ENCODE data around the gene SPRING1.

SPRING1 gene

DNA sequence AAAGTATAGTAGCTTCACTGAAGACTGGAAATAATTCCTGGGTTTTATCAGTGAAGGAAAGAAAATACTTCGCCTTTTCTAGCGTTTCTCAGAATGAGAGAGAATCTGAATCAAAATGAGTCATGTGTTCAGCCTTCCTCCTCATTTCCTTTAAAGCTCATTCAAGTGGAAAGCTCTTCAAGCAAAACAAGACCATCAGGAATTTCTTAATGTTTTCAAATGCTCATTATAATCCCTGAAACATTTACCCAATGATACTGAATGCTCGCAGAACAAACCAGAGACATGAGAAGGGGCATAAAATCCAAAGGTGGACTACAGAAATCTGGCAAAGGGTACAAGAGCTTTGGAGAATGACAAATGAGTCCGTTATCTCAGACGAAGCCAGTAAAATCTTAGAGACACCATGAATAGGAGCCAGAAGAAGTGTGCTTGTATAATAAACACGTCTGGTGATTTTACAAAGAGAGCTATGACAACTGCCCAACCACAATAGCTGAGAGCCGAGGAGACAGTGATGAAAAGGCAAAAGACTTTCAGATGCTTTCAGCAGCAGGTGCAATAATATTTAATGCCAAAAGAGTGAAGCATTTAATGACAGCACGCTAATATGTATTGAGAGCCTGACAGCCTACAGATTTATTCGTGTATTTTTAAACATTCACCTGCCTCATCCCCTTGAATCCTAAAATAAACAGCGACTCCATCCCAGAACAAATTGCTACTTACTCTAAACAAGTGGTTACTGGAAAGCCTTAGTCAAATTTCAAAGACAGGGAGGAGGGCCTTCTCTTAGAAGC is 19.0 kb downstream of the SPRING1 start:
- Histone ChIP-seq H3K4me1 (ENCODE audit: control insufficient read depth, insufficient read depth, low read length) (peaks cover 34% of the 10 kb centered on the region), H3K9me3 (ENCODE audit: control insufficient read depth, insufficient read depth, low read depth, low read length) (no peaks in the 10 kb centered on the region), H3K36me3 (ENCODE audit: control insufficient read depth in 2 of 2, insufficient read depth in 1 of 2, low read length in 2 of 2) (peaks cover 0 to 18% of the 10 kb centered on the region in 2 experiments; a peak in 1 of 3 replicates), H3K4me3 (ENCODE audit: low read depth, low read length) (no peak overlapping the region), H3K27ac (ENCODE audit: extremely low read depth, low read depth, low read length) (peak overlapping the region; percentile 85)
- CTCF ChIA-PET = interaction anchor here (1.0 to 2.5 kb wide), 4 partner anchors 8 to 15 kb away, joined by 3 to 16 read pairs (median 4); no protein-coding TSS in a partner anchor
- POLR2A ChIA-PET = interaction anchor here (1.2 to 1.9 kb wide), 3 partner anchors 8 to 19 kb away, joined by 3 to 6 read pairs (median 6); partner anchors contain the start of genes RNFT2 and SPRING1
- TF ChIP-seq, protein P1, sequence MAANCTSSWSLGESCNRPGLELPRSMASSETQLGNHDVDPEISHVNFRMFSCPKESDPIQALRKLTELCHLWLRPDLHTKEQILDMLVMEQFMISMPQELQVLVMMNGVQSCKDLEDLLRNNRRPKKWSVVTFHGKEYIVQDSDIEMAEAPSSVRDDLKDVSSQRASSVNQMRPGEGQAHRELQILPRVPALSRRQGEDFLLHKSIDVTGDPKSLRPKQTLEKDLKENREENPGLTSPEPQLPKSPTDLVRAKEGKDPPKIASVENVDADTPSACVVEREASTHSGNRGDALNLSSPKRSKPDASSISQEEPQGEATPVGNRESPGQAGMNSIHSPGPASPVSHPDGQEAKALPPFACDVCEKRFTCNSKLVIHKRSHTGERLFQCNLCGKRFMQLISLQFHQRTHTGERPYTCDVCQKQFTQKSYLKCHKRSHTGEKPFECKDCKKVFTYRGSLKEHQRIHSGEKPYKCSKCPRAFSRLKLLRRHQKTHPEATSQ (tag by site-specific recombination; IDR thresholded peaks at IDR 0.05) = no peak
- TF ChIP-seq ZNF211 (tag by site-specific recombination; IDR thresholded peaks at IDR 0.05; ENCODE audit: low read depth) = no peak
- 0 out of 2 replicates have a peak, but pooled peaks have one; percentile 6 for TF ChIP-seq ZNF664 (tag by site-specific recombination; IDR thresholded peaks at IDR 0.05)
- TF ChIP-seq GLIS2 (tag by site-specific recombination; IDR thresholded peaks at IDR 0.05) = no peak
- TF ChIP-seq HOXA7 (CRISPR knock-in tag; IDR thresholded peaks at IDR 0.05; ENCODE audit: borderline replicate concordance) = no peak
- peak; percentile 99 for TF ChIP-seq OSR2 (tag by site-specific recombination; IDR thresholded peaks at IDR 0.05)
- no peak for TF ChIP-seq ZNF510 (tag by site-specific recombination; IDR thresholded peaks at IDR 0.05; ENCODE audit: insufficient replicate concordance)
- TF ChIP-seq, protein P2, sequence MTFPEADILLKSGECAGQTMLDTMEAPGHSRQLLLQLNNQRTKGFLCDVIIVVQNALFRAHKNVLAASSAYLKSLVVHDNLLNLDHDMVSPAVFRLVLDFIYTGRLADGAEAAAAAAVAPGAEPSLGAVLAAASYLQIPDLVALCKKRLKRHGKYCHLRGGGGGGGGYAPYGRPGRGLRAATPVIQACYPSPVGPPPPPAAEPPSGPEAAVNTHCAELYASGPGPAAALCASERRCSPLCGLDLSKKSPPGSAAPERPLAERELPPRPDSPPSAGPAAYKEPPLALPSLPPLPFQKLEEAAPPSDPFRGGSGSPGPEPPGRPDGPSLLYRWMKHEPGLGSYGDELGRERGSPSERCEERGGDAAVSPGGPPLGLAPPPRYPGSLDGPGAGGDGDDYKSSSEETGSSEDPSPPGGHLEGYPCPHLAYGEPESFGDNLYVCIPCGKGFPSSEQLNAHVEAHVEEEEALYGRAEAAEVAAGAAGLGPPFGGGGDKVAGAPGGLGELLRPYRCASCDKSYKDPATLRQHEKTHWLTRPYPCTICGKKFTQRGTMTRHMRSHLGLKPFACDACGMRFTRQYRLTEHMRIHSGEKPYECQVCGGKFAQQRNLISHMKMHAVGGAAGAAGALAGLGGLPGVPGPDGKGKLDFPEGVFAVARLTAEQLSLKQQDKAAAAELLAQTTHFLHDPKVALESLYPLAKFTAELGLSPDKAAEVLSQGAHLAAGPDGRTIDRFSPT (tag by site-specific recombination; IDR thresholded peaks at IDR 0.05) = peak; percentile 76
- no peak for TF ChIP-seq ZBTB7A (tag by site-specific recombination; IDR thresholded peaks at IDR 0.05; ENCODE audit: low read depth)
- TF ChIP-seq ZNF777 (tag by site-specific recombination; IDR thresholded peaks at IDR 0.05; ENCODE audit: borderline replicate concordance) = no peak
- peak; percentile 85 for TF ChIP-seq TCF7L2 (IDR thresholded peaks at IDR 0.05; ENCODE audit: borderline replicate concordance, low read depth, low read length)
- no peak for TF ChIP-seq ZIC2 (tag by site-specific recombination; IDR thresholded peaks at IDR 0.05)
- no peak for TF ChIP-seq ZNF157 (tag by site-specific recombination; IDR thresholded peaks at IDR 0.05)
- TF ChIP-seq ZNF629 (tag by site-specific recombination; IDR thresholded peaks at IDR 0.05) = peak; percentile 84
- TF ChIP-seq, protein P3, sequence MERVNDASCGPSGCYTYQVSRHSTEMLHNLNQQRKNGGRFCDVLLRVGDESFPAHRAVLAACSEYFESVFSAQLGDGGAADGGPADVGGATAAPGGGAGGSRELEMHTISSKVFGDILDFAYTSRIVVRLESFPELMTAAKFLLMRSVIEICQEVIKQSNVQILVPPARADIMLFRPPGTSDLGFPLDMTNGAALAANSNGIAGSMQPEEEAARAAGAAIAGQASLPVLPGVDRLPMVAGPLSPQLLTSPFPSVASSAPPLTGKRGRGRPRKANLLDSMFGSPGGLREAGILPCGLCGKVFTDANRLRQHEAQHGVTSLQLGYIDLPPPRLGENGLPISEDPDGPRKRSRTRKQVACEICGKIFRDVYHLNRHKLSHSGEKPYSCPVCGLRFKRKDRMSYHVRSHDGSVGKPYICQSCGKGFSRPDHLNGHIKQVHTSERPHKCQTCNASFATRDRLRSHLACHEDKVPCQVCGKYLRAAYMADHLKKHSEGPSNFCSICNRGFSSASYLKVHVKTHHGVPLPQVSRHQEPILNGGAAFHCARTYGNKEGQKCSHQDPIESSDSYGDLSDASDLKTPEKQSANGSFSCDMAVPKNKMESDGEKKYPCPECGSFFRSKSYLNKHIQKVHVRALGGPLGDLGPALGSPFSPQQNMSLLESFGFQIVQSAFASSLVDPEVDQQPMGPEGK (tag by site-specific recombination; IDR thresholded peaks at IDR 0.05) = peak; percentile 71; the same call in 1 of the 2 replicates
- TF ChIP-seq REPIN1 (tag by site-specific recombination; IDR thresholded peaks at IDR 0.05; ENCODE audit: low read depth) = no peak
- no peak for TF ChIP-seq ZNF37A (tag by site-specific recombination; IDR thresholded peaks at IDR 0.05)
- TF ChIP-seq ZNF350 (tag by site-specific recombination; IDR thresholded peaks at IDR 0.05) = no peak
- TF ChIP-seq ZNF140 (tag by site-specific recombination; IDR thresholded peaks at IDR 0.05) = no peak
- TF ChIP-seq, protein P4, sequence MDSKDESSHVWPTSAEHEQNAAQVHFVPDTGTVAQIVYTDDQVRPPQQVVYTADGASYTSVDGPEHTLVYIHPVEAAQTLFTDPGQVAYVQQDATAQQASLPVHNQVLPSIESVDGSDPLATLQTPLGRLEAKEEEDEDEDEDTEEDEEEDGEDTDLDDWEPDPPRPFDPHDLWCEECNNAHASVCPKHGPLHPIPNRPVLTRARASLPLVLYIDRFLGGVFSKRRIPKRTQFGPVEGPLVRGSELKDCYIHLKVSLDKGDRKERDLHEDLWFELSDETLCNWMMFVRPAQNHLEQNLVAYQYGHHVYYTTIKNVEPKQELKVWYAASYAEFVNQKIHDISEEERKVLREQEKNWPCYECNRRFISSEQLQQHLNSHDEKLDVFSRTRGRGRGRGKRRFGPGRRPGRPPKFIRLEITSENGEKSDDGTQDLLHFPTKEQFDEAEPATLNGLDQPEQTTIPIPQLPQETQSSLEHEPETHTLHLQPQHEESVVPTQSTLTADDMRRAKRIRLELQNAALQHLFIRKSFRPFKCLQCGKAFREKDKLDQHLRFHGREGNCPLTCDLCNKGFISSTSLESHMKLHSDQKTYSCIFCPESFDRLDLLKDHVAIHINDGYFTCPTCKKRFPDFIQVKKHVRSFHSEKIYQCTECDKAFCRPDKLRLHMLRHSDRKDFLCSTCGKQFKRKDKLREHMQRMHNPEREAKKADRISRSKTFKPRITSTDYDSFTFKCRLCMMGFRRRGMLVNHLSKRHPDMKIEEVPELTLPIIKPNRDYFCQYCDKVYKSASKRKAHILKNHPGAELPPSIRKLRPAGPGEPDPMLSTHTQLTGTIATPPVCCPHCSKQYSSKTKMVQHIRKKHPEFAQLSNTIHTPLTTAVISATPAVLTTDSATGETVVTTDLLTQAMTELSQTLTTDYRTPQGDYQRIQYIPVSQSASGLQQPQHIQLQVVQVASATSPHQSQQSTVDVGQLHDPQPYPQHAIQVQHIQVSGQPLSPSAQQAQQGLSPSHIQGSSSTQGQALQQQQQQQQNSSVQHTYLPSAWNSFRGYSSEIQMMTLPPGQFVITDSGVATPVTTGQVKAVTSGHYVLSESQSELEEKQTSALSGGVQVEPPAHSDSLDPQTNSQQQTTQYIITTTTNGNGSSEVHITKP (tag by site-specific recombination; IDR thresholded peaks at IDR 0.05) = peak; percentile 57
- no peak for TF ChIP-seq ZNF530 (tag by site-specific recombination; IDR thresholded peaks at IDR 0.05; ENCODE audit: low read depth)
- TF ChIP-seq ZNF324 (tag by site-specific recombination; IDR thresholded peaks at IDR 0.05) = no peak
- TF ChIP-seq, protein P5, sequence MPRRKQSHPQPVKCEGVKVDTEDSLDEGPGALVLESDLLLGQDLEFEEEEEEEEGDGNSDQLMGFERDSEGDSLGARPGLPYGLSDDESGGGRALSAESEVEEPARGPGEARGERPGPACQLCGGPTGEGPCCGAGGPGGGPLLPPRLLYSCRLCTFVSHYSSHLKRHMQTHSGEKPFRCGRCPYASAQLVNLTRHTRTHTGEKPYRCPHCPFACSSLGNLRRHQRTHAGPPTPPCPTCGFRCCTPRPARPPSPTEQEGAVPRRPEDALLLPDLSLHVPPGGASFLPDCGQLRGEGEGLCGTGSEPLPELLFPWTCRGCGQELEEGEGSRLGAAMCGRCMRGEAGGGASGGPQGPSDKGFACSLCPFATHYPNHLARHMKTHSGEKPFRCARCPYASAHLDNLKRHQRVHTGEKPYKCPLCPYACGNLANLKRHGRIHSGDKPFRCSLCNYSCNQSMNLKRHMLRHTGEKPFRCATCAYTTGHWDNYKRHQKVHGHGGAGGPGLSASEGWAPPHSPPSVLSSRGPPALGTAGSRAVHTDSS (tag by site-specific recombination; IDR thresholded peaks at IDR 0.05) = peak; percentile 63
- no peak for TF ChIP-seq KLF9 (tag by site-specific recombination; IDR thresholded peaks at IDR 0.05; ENCODE audit: low read depth)
- TF ChIP-seq ZNF548 (tag by site-specific recombination; IDR thresholded peaks at IDR 0.05) = no peak
- TF ChIP-seq ZBTB20 (tag by site-specific recombination; IDR thresholded peaks at IDR 0.05) = no peak; the same call in 1 of the 2 replicates
- TF ChIP-seq ZNF292 (tag by site-specific recombination; IDR thresholded peaks at IDR 0.05; ENCODE audit: borderline replicate concordance, low read depth) = no peak
